NCI-H1694 (cell line): Measurements from ENCODE around the gene LMCD1.

ENCODE experiments used
- DNase-seq: peaks from one replicate; lab custom pipeline; 2025; lab: John Stamatoyannopoulos, UW

Gene LMCD1

GRCh38 chr3:8589880-8590556 lies 88.4 kb downstream of the LMCD1 start:
- DNase-seq, result no peak

- no peak for DNase-seq
Measured at GRCh38 chr3:8593021-8593827, 91.6 kb downstream of the LMCD1 start.

GRCh38 chr3:8595252-8595651 lies 93.6 kb downstream of the LMCD1 start:
- no peak for DNase-seq

- DNase-seq, result no peak
Measured at GRCh38 chr3:8595695-8596115, 94.1 kb downstream of the LMCD1 start.

- no peak for DNase-seq
Measured at GRCh38 chr3:8596321-8597218, 94.9 kb downstream of the LMCD1 start.

- no peak for DNase-seq
Measured at GRCh38 chr3:8597219-8597853, 95.7 kb downstream of the LMCD1 start.

- DNase-seq, result no peak
Measured at GRCh38 chr3:8599146-8599545, 97.5 kb downstream of the LMCD1 start.

GRCh38 chr3:8600457-8600856 lies 98.8 kb downstream of the LMCD1 start:
- DNase-seq, result no peak

- DNase-seq, result no peak
Measured at GRCh38 chr3:8603115-8603710, 101.6 kb downstream of the LMCD1 start.

GRCh38 chr3:8604006-8604405 lies 102.4 kb downstream of the LMCD1 start:
- no peak for DNase-seq

- no peak for DNase-seq
Measured at GRCh38 chr3:8604988-8605387, 103.4 kb downstream of the LMCD1 start.

GRCh38 chr3:8606701-8607231 lies 105.1 kb downstream of the LMCD1 start:
- DNase-seq, result no peak

- no peak for DNase-seq
Measured at GRCh38 chr3:8607234-8608040, 105.8 kb downstream of the LMCD1 start.

- DNase-seq, result no peak
Measured at GRCh38 chr3:8608041-8608790, 106.6 kb downstream of the LMCD1 start.

- DNase-seq, result no peak
Measured at GRCh38 chr3:8608791-8609467, 107.3 kb downstream of the LMCD1 start.

GRCh38 chr3:8610951-8611350 lies 109.3 kb downstream of the LMCD1 start:
- DNase-seq, result no peak

GRCh38 chr3:8617921-8618320 lies 116.3 kb downstream of the LMCD1 start:
- no peak for DNase-seq

GRCh38 chr3:8618950-8619349 lies 117.3 kb downstream of the LMCD1 start:
- no peak for DNase-seq

GRCh38 chr3:8619548-8619947 lies 117.9 kb downstream of the LMCD1 start:
- DNase-seq, result no peak
